ENCODE measurements around the gene CCDC178.

The CCDC178 gene

DNA sequence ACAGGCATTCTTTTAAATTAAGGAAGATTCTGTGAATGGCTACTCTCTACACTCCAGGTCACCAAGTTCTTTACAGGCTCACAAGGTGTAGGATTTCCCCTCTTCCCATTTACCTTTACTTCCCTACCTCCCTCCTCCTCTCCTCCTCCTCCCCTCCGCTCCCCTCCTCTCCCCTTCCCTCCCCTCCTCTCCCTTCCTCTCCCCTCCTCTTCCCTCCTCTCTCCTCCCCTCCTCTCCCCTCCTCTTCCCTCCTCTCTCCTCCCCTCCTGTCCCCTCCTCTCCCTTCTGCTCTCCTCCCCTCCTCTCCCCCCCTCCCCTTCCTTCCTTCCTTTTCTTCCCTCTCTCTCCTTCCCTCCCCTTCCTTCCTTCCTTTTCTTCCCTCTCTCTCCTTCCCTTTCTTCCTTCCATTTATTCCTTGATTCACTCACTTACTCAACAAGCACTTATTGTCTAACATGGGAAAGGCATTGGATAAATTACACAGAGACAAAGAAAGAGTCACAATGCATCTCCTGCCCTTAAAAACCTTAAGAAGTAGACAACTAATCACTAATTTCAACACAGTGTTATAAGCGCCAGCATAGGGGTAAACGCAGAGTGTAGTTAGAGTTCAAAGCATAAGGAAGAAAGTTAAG is 152.3 kb downstream of the CCDC178 start:
- Histone ChIP-seq H3K4me3 (no peak overlapping the region), H3K27ac (no peak overlapping the region)
- DNase-seq (ENCODE audit: low spot score) = no peak
- TF ChIP-seq, protein P1, sequence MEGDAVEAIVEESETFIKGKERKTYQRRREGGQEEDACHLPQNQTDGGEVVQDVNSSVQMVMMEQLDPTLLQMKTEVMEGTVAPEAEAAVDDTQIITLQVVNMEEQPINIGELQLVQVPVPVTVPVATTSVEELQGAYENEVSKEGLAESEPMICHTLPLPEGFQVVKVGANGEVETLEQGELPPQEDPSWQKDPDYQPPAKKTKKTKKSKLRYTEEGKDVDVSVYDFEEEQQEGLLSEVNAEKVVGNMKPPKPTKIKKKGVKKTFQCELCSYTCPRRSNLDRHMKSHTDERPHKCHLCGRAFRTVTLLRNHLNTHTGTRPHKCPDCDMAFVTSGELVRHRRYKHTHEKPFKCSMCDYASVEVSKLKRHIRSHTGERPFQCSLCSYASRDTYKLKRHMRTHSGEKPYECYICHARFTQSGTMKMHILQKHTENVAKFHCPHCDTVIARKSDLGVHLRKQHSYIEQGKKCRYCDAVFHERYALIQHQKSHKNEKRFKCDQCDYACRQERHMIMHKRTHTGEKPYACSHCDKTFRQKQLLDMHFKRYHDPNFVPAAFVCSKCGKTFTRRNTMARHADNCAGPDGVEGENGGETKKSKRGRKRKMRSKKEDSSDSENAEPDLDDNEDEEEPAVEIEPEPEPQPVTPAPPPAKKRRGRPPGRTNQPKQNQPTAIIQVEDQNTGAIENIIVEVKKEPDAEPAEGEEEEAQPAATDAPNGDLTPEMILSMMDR (IDR thresholded peaks at IDR 0.05) = no peak

DNA sequence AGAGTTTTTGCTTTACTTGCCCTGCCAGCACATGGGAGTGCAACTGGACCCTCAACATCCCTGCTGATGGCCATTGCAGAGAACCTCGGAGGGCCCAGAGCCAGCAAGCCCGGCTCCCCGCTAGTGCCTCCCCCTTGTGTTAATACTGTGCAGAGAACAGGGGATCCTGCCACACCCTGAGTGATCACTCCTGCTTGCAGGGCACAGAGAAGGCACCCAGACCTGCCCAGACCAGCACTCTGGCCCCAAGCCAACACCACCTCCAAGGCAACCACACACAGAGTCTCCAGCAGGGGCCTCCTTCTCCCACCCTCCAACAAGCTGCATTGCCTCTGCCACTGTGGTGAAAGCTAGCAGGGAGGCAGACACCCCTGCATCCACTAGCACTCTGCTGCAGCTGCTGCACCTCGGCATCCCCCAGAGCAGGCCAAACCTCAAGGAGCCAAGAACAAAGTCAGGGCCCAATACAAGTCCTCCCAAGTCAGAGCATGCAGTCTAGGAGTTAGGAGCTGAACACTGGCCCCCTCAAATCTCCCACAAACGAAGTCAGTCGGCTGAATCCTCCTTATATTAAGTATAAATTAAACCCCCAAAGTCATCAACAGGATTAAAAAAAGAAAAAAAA is 157.7 kb downstream of the CCDC178 start:
- DNase-seq (ENCODE audit: low spot score) = peak; percentile 64
- no peak overlapping the region for H3K27ac ChIP-seq
- H3K4me3 ChIP-seq = no peak overlapping the region
- TF ChIP-seq, protein P1 (IDR thresholded peaks at IDR 0.05) = no peak

DNA sequence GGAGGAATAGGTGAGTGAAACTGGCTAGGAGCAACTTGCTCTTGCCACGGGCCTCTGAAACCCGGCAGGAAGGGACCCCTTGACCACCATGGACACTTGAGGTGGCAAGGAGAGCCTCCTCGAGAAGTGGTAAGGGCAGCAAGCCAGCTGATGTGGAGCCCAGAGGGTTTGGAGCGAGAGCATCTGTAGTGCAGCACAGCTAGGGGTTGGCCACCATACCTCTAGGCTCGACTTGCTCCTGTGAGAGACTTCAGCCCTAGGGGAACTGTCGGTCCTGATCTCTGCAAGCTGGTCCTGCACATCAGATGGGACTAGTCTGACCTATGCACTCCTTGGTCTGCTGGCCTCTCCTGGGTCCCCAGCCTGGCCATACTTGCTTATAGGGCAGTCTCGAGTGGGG is 158.4 kb downstream of the CCDC178 start:
- TF ChIP-seq, protein P1 (IDR thresholded peaks at IDR 0.05) = no peak
- H3K27ac ChIP-seq = no peak overlapping the region
- DNase-seq (ENCODE audit: low spot score) = no peak
- no peak overlapping the region for H3K4me3 ChIP-seq

DNA sequence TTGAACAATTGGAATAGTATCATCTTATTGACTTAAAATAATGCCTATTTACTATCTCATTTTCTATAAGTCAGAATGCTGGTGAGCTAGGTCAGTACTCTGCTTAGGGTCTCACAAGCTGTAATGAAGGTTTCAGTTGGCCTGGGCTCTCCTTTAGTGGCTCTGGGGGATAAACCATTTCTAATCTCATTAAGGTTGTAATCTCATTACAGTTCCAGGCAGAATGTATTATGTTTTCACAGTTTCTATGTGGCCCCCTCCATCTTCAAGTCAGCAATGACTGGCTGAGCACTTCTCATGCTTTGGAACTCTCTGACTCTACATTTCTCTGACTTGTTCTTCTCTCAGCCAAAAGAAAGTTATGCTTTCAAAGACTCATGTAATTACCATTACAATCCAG is 163.1 kb downstream of the CCDC178 start:
- no peak for DNase-seq (ENCODE audit: low spot score)
- TF ChIP-seq, protein P1 (IDR thresholded peaks at IDR 0.05) = no peak
- no peak overlapping the region for H3K27ac ChIP-seq
- H3K4me3 ChIP-seq = no peak overlapping the region

DNA sequence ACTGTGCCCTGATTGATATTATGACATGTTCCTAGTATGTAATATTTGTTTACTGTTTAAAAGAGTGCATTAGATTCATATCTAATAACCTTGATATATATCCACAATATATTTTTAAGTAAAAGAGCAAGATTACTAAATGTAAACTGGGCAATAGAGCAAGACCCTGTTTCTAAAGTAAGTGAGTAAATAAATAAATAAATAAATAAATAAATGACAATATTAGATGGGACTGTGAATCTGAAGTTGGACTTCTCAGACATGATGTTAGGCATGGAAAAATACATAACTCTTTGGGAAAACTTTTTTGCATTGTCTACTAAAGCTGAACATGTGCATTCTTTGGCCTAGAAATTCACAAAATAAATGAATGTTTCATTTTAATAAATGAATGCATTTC is 164.7 kb downstream of the CCDC178 start:
- DNase-seq (ENCODE audit: low spot score) = no peak
- TF ChIP-seq, protein P1 (IDR thresholded peaks at IDR 0.05) = no peak

DNA sequence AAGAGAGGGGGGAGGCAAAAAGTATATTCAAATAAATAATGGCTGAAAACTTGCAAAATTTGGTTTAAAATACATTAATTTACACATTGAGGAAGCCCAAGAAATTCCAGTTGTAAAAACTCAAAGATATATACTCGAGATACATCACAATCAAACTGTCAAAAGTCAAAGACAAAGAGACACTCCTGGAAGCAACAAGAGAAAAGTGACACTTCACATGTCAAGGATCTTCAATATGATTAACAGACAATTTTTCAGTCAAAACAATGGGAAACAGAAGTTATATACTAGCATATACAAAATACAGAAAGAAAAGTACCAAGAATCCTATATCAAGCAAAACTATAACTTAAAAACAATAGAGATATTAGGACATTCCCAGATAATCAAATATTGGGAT is 170.2 kb downstream of the CCDC178 start:
- Histone ChIP-seq H3K4me3 (no peak overlapping the region), H3K27ac (no peak overlapping the region)
- TF ChIP-seq, protein P1 (IDR thresholded peaks at IDR 0.05) = no peak
- no peak for DNase-seq (ENCODE audit: low spot score)

More for the DNA sequence above, 164.7 kb downstream of the CCDC178 start:
- Histone ChIP-seq H3K27ac (no peak overlapping the region), H3K4me3 (no peak overlapping the region)

DNA sequence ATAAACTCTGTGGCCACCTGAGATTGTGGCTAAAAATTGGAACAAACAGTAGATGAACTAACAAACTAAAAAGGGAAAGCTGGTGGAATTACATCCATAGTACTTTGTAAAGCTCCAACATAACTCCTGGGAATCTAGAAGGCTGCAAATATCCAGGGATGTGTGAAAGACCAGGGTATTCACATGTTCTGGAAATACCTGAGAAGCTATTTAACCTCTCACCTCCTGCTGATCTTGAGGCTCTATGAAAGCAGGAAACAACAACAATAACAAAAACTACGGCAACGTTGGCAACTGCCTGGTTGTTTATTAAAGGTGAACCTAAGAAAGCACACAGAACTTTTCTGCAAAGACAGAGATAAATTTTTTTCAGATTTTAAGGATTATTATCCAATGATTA is 171.3 kb downstream of the CCDC178 start:
- DNase-seq (ENCODE audit: low spot score) = no peak
- H3K4me3 ChIP-seq = no peak overlapping the region
- no peak overlapping the region for H3K27ac ChIP-seq
- TF ChIP-seq, protein P1 (IDR thresholded peaks at IDR 0.05) = no peak
